CD14-positive monocyte (primary cell): ENCODE data around the gene RNF130. TPM values are rescaled to one million over a fixed set of nuclear protein-coding genes. Genes with fewer than 3 reads are reported as not detected.

Experiments
- DNase-seq, 3 donors: peaks; one replicate each; pipeline ENCODE4 v3.0.0-alpha.2; 2011 to 2022
- H2AFZ ChIP-seq: 2 replicates; pipeline ENCODE4 v1.6.0; 2012; ENCODE audit warnings: mild to moderate bottlenecking, low read depth, low read length, inconsistent platforms; ENCODE audit not compliant: insufficient read depth, poor library complexity, severe bottlenecking
- H3K27ac ChIP-seq, 2 donors: 1 replicate in 1 of 2; 2 replicates in 1 of 2; pipeline ENCODE4 v1.5.1; 2012 to 2013; ENCODE audit warnings: low read length in 2 of 2, control low read depth in 1 of 2, inconsistent platforms in 1 of 2, low read depth in 1 of 2, mild to moderate bottlenecking in 1 of 2
- H3K27me3 ChIP-seq, 2 donors: one replicate each; pipeline versions ENCODE4 v1.6.0 to v1.6.1; 2011 to 2013; ENCODE audit warnings: low read length in 2 of 2; ENCODE audit not compliant: control insufficient read depth in 2 of 2, insufficient read depth in 2 of 2
- H3K36me3 ChIP-seq, 2 donors: replicated peaks in 1 of 2; 1 replicate in 1 of 2; 2 replicates in 1 of 2; pipeline versions ENCODE4 v1.5.1 to v1.6.1; 2012 to 2013; ENCODE audit warnings: low read length in 2 of 2, control low read depth in 1 of 2, inconsistent platforms in 1 of 2, mild to moderate bottlenecking in 1 of 2; ENCODE audit not compliant: insufficient read depth in 2 of 2, control insufficient read depth in 1 of 2
- H3K4me1 ChIP-seq, 2 donors: 1 replicate in 1 of 2; 2 replicates in 1 of 2; pipeline versions ENCODE4 v1.5.1 to v1.6.1; 2012 to 2013; ENCODE audit warnings: low read length in 2 of 2, control low read depth in 1 of 2, inconsistent platforms in 1 of 2, mild to moderate bottlenecking in 1 of 2, moderate library complexity in 1 of 2; ENCODE audit not compliant: insufficient read depth in 2 of 2, control insufficient read depth in 1 of 2
- H3K4me2 ChIP-seq: replicated peaks from 2 replicates; pipeline ENCODE3; 2012; ENCODE audit warnings: low read length, moderate library complexity, mild to moderate bottlenecking; ENCODE audit not compliant: poor library complexity, severe bottlenecking; ENCODE audit errors: extremely low read depth
- H3K4me3 ChIP-seq, 3 experiments: fragments of 200-600 bp in 1 of 3; sonication (generic) in 1 of 3; replicated peaks in 1 of 3; 1 replicate in 2 of 3; 2 replicates in 1 of 3; pipeline ENCODE4 v1.5.1; 2011 to 2013; ENCODE audit warnings: low read length in 3 of 3, mild to moderate bottlenecking in 3 of 3, control low read depth in 2 of 3, low read depth in 2 of 3, inconsistent platforms in 1 of 3, moderate library complexity in 1 of 3
- H3K79me2 ChIP-seq: 2 replicates; pipeline ENCODE4 v1.6.0; 2012; ENCODE audit warnings: mild to moderate bottlenecking, control low read depth, inconsistent platforms, low read length, moderate library complexity; ENCODE audit not compliant: insufficient read depth
- H3K9ac ChIP-seq: 2 replicates; pipeline ENCODE4 v1.6.0; 2017; ENCODE audit warnings: low read length, mild to moderate bottlenecking; ENCODE audit not compliant: insufficient read depth, poor library complexity, severe bottlenecking
- H3K9me3 ChIP-seq, 2 donors: replicated peaks in 1 of 2; 1 replicate in 1 of 2; 2 replicates in 1 of 2; pipeline versions ENCODE4 v1.5.1 to v1.6.1; 2012 to 2013; ENCODE audit warnings: low read length in 2 of 2, control low read depth in 1 of 2; ENCODE audit not compliant: control insufficient read depth in 1 of 2, insufficient read depth in 1 of 2
- H4K20me1 ChIP-seq: 2 replicates; pipeline ENCODE4 v1.6.0; 2012; ENCODE audit warnings: mild to moderate bottlenecking, low read length, control low read depth, moderate library complexity; ENCODE audit not compliant: insufficient read depth
- H3K27ac Mint-ChIP-seq, 7 donors: one replicate each; pipeline ENCODE4 v1.8.0; 2020; ENCODE audit warnings: mild to moderate bottlenecking in 7 of 7, mixed read lengths in 7 of 7, moderate library complexity in 6 of 7, inconsistent platforms in 2 of 7
- H3K27me3 Mint-ChIP-seq, 3 donors: one replicate each; pipeline ENCODE4 v1.8.0; 2021 to 2022; ENCODE audit warnings: low read depth in 3 of 3, mild to moderate bottlenecking in 3 of 3, mixed read lengths in 3 of 3, moderate library complexity in 3 of 3, inconsistent platforms in 1 of 3
- H3K36me3 Mint-ChIP-seq, 2 donors: one replicate each; pipeline ENCODE4 v1.8.0; 2020; ENCODE audit warnings: mixed read lengths in 2 of 2, inconsistent platforms in 1 of 2, mild to moderate bottlenecking in 1 of 2
- H3K4me1 Mint-ChIP-seq: one replicate; pipeline ENCODE4 v1.8.0; 2020; ENCODE audit warnings: mild to moderate bottlenecking, mixed read lengths
- H3K4me3 Mint-ChIP-seq, 2 donors: one replicate each; pipeline ENCODE4 v1.8.0; 2020; ENCODE audit warnings: mild to moderate bottlenecking in 2 of 2, mixed read lengths in 2 of 2, moderate library complexity in 1 of 2
- H3K9me3 Mint-ChIP-seq, 7 donors: one replicate each; pipeline ENCODE4 v1.8.0; 2020 to 2022; ENCODE audit warnings: mixed read lengths in 7 of 7, mild to moderate bottlenecking in 6 of 7, moderate library complexity in 6 of 7, inconsistent platforms in 2 of 7
- WGBS: methylation state at CpG from one replicate; pipeline ENCODE4 v1.1.5; 2013; ENCODE audit warnings: missing lambda C conversion rate; ENCODE audit not compliant: insufficient coverage; 5-methylcytosine and 5-hydroxymethylcytosine counted together
- intact Hi-C, 2 donors: fragments of 100-400 bp; cut with micrococcal nuclease; formaldehyde crosslinking; loops; one replicate each; pipeline versions ENCODE4 v1.15.0 to v1.15.1; 2023
- polyA plus RNA-seq, 3 donors: library from polyadenylated mRNA; depleted of rRNA in 1 of 3; unstranded in 2 of 3; stranded (reverse) in 1 of 3; fragments of 300-500 nt in 2 of 3; fragments of >200 nt in 1 of 3; fragmentation: Illumina TruSeq in 2 of 3; gene quantifications; 1 replicate in 2 of 3; 2 replicates in 1 of 3; pipeline ENCODE4 v1.2.3, GENCODE V29; 2012 to 2021
- TF ChIP-seq, protein P1 (sequence below): fragments of 200-600 bp; IDR thresholded peaks from one replicate; pipeline ENCODE4 v1.8.0; 2022; ENCODE audit warnings: antibody characterized with exemption, mild to moderate bottlenecking

RNF130 gene
- polyA plus RNA-seq, 3 donors, result 294 to 439 (median 376) TPM

DNA sequence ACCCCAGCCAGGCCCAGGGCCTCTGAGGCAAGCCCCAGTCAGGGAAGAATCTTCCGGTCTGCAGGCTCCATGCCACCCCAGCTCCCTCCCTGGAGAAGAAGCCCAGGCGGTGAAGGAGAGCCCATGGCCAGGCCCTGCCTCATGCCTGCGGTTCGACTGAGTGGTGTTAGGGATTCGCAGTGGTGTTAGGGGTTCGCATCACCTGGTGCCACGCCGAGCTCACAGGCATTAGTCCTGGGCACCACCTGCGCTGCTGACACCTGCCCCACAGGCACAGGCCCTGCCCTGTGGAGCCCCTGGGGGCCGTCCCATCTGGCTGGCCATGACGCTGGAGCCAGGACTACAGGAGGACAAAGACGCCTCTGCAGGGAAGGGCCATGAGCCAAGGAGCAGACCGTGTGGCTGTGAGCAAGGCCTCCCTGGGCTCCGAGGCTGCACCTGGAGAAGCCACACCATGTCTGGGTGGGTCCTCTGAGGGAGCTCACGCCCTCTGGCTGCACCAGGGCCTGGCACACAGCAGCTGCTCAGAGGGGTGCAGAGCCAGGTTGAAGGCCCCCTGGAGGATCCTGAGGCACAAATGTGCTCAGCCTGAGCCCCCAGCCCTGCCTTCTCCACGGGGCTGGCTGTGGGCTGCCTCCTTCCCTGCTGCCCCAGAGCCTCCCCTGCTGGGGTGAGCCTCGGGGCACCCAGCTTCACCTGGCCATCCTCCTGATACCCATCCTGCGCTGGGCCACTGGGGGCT is 27.6 kb upstream of the RNF130 start:
- DNase-seq, result no peak
- intact Hi-C loops, result no loop called here

GRCh38 chr5:180098526-180098925 is 27.0 kb upstream of the RNF130 start:
- Histone ChIP-seq H3K79me2 (no peaks in the 10 kb centered on the region), H3K9ac (no peak overlapping the region), H3K4me2 (no peak overlapping the region), H3K9me3 (peaks cover 0 to 4% of the 10 kb centered on the region in 2 donors), H2AFZ (no peak overlapping the region), H3K4me3 (no peak overlapping the region), H3K36me3 (no peaks in the 10 kb centered on the region), H3K27me3 (no peaks in the 10 kb centered on the region), H4K20me1 (no peaks in the 10 kb centered on the region), H3K27ac (no peak overlapping the region), H3K4me1 (peaks cover 6 to 8% of the 10 kb centered on the region in 2 donors)
- Mint-ChIP-seq H3K4me1 (peaks cover 10% of the 10 kb centered on the region), H3K36me3 (no peaks in the 10 kb centered on the region), H3K27ac (no peak overlapping the region), H3K9me3 (peaks cover 3 to 17% (median 12%) of the 10 kb centered on the region in 7 donors), H3K4me3 (no peak overlapping the region), H3K27me3 (peaks cover 3 to 5% (median 4%) of the 10 kb centered on the region in 3 donors)
- 99% methylated on average over 8 of the region's 8 CpGs for WGBS
- intact Hi-C loops, result no loop called here
- TF ChIP-seq, protein P1, sequence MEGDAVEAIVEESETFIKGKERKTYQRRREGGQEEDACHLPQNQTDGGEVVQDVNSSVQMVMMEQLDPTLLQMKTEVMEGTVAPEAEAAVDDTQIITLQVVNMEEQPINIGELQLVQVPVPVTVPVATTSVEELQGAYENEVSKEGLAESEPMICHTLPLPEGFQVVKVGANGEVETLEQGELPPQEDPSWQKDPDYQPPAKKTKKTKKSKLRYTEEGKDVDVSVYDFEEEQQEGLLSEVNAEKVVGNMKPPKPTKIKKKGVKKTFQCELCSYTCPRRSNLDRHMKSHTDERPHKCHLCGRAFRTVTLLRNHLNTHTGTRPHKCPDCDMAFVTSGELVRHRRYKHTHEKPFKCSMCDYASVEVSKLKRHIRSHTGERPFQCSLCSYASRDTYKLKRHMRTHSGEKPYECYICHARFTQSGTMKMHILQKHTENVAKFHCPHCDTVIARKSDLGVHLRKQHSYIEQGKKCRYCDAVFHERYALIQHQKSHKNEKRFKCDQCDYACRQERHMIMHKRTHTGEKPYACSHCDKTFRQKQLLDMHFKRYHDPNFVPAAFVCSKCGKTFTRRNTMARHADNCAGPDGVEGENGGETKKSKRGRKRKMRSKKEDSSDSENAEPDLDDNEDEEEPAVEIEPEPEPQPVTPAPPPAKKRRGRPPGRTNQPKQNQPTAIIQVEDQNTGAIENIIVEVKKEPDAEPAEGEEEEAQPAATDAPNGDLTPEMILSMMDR, result no peak
- DNase-seq, result no peak

More for the DNA sequence above, 27.6 kb upstream of the RNF130 start:
- WGBS, result 91% methylated on average over 17 of the region's 18 CpGs
- Mint-ChIP-seq H3K27me3 (peaks cover 3 to 7% (median 4%) of the 10 kb centered on the region in 3 donors), H3K36me3 (no peaks in the 10 kb centered on the region), H3K9me3 (peaks cover 3 to 19% (median 14%) of the 10 kb centered on the region in 7 donors), H3K4me1 (peaks cover 4% of the 10 kb centered on the region), H3K4me3 (no peak overlapping the region), H3K27ac (no peak overlapping the region)
- Histone ChIP-seq H3K27ac (no peak overlapping the region), H3K4me3 (no peak overlapping the region), H3K79me2 (no peaks in the 10 kb centered on the region), H3K4me1 (peaks cover 0 to 2% of the 10 kb centered on the region in 2 donors), H3K36me3 (no peaks in the 10 kb centered on the region), H3K4me2 (no peak overlapping the region), H2AFZ (no peak overlapping the region), H4K20me1 (no peaks in the 10 kb centered on the region), H3K9ac (no peak overlapping the region), H3K27me3 (no peaks in the 10 kb centered on the region), H3K9me3 (peaks cover 0 to 4% of the 10 kb centered on the region in 2 donors)
- TF ChIP-seq, protein P1, result no peak
